Hepatocyte (in vitro differentiated cells): ENCODE results near the gene NOS1AP.

ENCODE experiments used
- EZH2 ChIP-seq: fragments of 200-600 bp; sonication (generic); IDR thresholded peaks from 2 replicates; pipeline ENCODE4 v1.6.1; 2016; ENCODE audit warnings: antibody characterized with exemption, mild to moderate bottlenecking, borderline replicate concordance
- EZH2phosphoT487 ChIP-seq: fragments of 200-600 bp; sonication (generic); IDR thresholded peaks from one replicate; pipeline ENCODE4 v1.6.1; 2018; ENCODE audit warnings: antibody characterized with exemption, mild to moderate bottlenecking, low read depth, moderate library complexity; ENCODE audit not compliant: unreplicated experiment, severe bottlenecking
- TF ChIP-seq, protein P1 (sequence below): fragments of 200-600 bp; sonication (generic); IDR thresholded peaks from 2 replicates; pipeline ENCODE4 v1.5.1; 2016; ENCODE audit warnings: antibody characterized with exemption, mild to moderate bottlenecking; ENCODE audit not compliant: poor library complexity

DNA sequence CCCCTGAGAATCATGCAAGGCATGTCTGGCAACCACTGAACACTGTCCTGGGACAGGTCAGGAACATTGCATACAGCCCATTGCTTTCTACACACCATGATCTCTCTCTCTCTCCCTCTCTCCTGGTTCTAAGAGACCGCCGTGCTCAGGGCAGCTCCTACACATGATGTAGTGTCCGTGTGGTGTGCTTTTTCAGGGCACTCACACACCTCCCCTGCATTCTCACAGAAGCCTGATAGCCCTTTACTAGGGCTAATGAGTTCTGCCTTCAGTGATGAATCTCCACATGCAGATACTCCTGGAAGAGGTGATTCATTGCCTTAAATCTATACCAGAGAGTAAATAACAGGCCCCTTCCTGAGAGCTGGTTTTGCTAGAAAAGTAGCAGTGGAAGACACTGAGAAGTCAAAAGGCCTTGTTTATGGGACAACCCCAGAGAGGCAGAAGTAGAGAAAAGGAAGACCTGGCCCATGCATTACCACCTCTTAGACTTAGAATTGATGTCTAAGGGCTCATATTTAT is 38.7 kb upstream of the NOS1AP start:
- TF ChIP-seq, protein P1, sequence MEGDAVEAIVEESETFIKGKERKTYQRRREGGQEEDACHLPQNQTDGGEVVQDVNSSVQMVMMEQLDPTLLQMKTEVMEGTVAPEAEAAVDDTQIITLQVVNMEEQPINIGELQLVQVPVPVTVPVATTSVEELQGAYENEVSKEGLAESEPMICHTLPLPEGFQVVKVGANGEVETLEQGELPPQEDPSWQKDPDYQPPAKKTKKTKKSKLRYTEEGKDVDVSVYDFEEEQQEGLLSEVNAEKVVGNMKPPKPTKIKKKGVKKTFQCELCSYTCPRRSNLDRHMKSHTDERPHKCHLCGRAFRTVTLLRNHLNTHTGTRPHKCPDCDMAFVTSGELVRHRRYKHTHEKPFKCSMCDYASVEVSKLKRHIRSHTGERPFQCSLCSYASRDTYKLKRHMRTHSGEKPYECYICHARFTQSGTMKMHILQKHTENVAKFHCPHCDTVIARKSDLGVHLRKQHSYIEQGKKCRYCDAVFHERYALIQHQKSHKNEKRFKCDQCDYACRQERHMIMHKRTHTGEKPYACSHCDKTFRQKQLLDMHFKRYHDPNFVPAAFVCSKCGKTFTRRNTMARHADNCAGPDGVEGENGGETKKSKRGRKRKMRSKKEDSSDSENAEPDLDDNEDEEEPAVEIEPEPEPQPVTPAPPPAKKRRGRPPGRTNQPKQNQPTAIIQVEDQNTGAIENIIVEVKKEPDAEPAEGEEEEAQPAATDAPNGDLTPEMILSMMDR = no peak
- TF ChIP-seq EZH2 (no peak), EZH2phosphoT487 (no peak)
